ENCODE measurements around the gene TMEM98. TPM values are rescaled to one million over a fixed set of nuclear protein-coding genes. Genes with fewer than 3 reads are reported as not detected.
A peak's percentile ranks its signal among the peaks of the same experiment; 100 is the strongest.
"Not testable (repeated sequence)": the region's sequence is repeated elsewhere in the genome, so short reads cannot be mapped to it uniquely, and the experiment has no call there.

The TMEM98 gene
- total RNA-seq, 2 donors from 2014 or later = 0.59 to 0.76 TPM

- no peak overlapping the region for H3K4me3 Mint-ChIP-seq
- no peaks in the 10 kb centered on the region for H3K9me3 Mint-ChIP-seq
- no peaks in the 10 kb centered on the region for H3K4me1 Mint-ChIP-seq (ENCODE audit: low read depth in 2 of 2)
- ATAC-seq = peak; percentile 59 to 67
- H3K27ac Mint-ChIP-seq = no peak overlapping the region
- peaks cover 9 to 15% of the 10 kb centered on the region in 2 donors for H3K27me3 Mint-ChIP-seq
- DNase-seq (ENCODE audit: low spot score) = peak; percentile 70
- no peaks in the 10 kb centered on the region for H3K36me3 Mint-ChIP-seq
Observed at GRCh38 chr17:32936894-32937500, 9.0 kb downstream of the TMEM98 start.

GRCh38 chr17:32940706-32941390 is 12.9 kb downstream of the TMEM98 start:
- ATAC-seq = no peak
- no peak overlapping the region for H3K27ac Mint-ChIP-seq

GRCh38 chr17:32941419-32942032 is 13.6 kb downstream of the TMEM98 start:
- H3K27ac Mint-ChIP-seq = no peak overlapping the region

More at GRCh38 chr17:32940706-32941390, 12.9 kb downstream of the TMEM98 start:
- no peaks in the 10 kb centered on the region for H3K36me3 Mint-ChIP-seq
- DNase-seq (ENCODE audit: low spot score) = no peak
- H3K4me1 Mint-ChIP-seq (ENCODE audit: low read depth in 2 of 2) = no peaks in the 10 kb centered on the region
- no peak overlapping the region for H3K4me3 Mint-ChIP-seq
- no peaks in the 10 kb centered on the region for H3K9me3 Mint-ChIP-seq
- H3K27me3 Mint-ChIP-seq = peaks cover 0 to 9% of the 10 kb centered on the region in 2 donors

GRCh38 chr17:32943206-32943605 is 15.3 kb downstream of the TMEM98 start:
- H3K36me3 Mint-ChIP-seq = no peaks in the 10 kb centered on the region

More at GRCh38 chr17:32941419-32942032, 13.6 kb downstream of the TMEM98 start:
- Mint-ChIP-seq H3K4me3 (no peak overlapping the region), H3K4me1 (ENCODE audit: low read depth in 2 of 2) (no peaks in the 10 kb centered on the region), H3K27me3 (peaks cover 2 to 9% of the 10 kb centered on the region in 2 donors), H3K9me3 (no peaks in the 10 kb centered on the region), H3K36me3 (no peaks in the 10 kb centered on the region)
- ATAC-seq = no peak
- DNase-seq (ENCODE audit: low spot score) = no peak

GRCh38 chr17:32943647-32944191 is 15.8 kb downstream of the TMEM98 start:
- H3K4me3 Mint-ChIP-seq = no peak overlapping the region
- H3K9me3 Mint-ChIP-seq = no peaks in the 10 kb centered on the region
- no peak for ATAC-seq
- H3K27me3 Mint-ChIP-seq = peaks cover 14 to 20% of the 10 kb centered on the region in 2 donors
- H3K27ac Mint-ChIP-seq = no peak overlapping the region
- H3K4me1 Mint-ChIP-seq (ENCODE audit: low read depth in 2 of 2) = no peaks in the 10 kb centered on the region
- H3K36me3 Mint-ChIP-seq = no peaks in the 10 kb centered on the region
- DNase-seq (ENCODE audit: low spot score) = no peak

More at GRCh38 chr17:32943206-32943605, 15.3 kb downstream of the TMEM98 start:
- DNase-seq (ENCODE audit: low spot score) (no peak), ATAC-seq (no peak)
- no peaks in the 10 kb centered on the region for H3K9me3 Mint-ChIP-seq
- H3K27me3 Mint-ChIP-seq = peaks cover 14% of the 10 kb centered on the region in 2 donors
- H3K4me3 Mint-ChIP-seq = no peak overlapping the region
- no peaks in the 10 kb centered on the region for H3K4me1 Mint-ChIP-seq (ENCODE audit: low read depth in 2 of 2)
- H3K27ac Mint-ChIP-seq = no peak overlapping the region

GRCh38 chr17:32944248-32945020 is 16.5 kb downstream of the TMEM98 start:
- Mint-ChIP-seq H3K4me1 (ENCODE audit: low read depth in 2 of 2) (no peaks in the 10 kb centered on the region), H3K9me3 (no peaks in the 10 kb centered on the region), H3K36me3 (no peaks in the 10 kb centered on the region), H3K27me3 (peaks cover 11 to 25% of the 10 kb centered on the region in 2 donors), H3K4me3 (no peak overlapping the region), H3K27ac (no peak overlapping the region)
- no peak for ATAC-seq
- no peak for DNase-seq (ENCODE audit: low spot score)

- H3K9me3 Mint-ChIP-seq = no peaks in the 10 kb centered on the region
- DNase-seq (ENCODE audit: low spot score) (no peak), ATAC-seq (no peak)
- no peaks in the 10 kb centered on the region for H3K4me1 Mint-ChIP-seq (ENCODE audit: low read depth in 2 of 2)
- H3K4me3 Mint-ChIP-seq = no peak overlapping the region
- H3K36me3 Mint-ChIP-seq = no peaks in the 10 kb centered on the region
- H3K27me3 Mint-ChIP-seq = peaks cover 9 to 26% of the 10 kb centered on the region in 2 donors
- H3K27ac Mint-ChIP-seq = no peak overlapping the region
Observed at GRCh38 chr17:32946375-32947135, 18.6 kb downstream of the TMEM98 start.

GRCh38 chr17:32947736-32948135 is 19.8 kb downstream of the TMEM98 start:
- H3K4me3 Mint-ChIP-seq = no peak overlapping the region
- no peak for ATAC-seq
- no peak overlapping the region for H3K27ac Mint-ChIP-seq
- H3K9me3 Mint-ChIP-seq = no peaks in the 10 kb centered on the region
- no peaks in the 10 kb centered on the region for H3K4me1 Mint-ChIP-seq (ENCODE audit: low read depth in 2 of 2)
- H3K36me3 Mint-ChIP-seq = no peaks in the 10 kb centered on the region
- no peak for DNase-seq (ENCODE audit: low spot score)
- peaks cover 18 to 38% of the 10 kb centered on the region in 2 donors for H3K27me3 Mint-ChIP-seq

GRCh38 chr17:32949181-32949580 is 21.2 kb downstream of the TMEM98 start:
- Mint-ChIP-seq H3K4me3 (no peak overlapping the region), H3K4me1 (ENCODE audit: low read depth in 2 of 2) (no peaks in the 10 kb centered on the region), H3K36me3 (no peaks in the 10 kb centered on the region), H3K27ac (no peak overlapping the region), H3K9me3 (no peaks in the 10 kb centered on the region), H3K27me3 (peaks cover 20 to 39% of the 10 kb centered on the region in 2 donors)
- ATAC-seq (no peak), DNase-seq (ENCODE audit: low spot score) (no peak)

GRCh38 chr17:32952491-32952890 is 24.5 kb downstream of the TMEM98 start:
- not testable (repeated sequence) for H3K36me3 Mint-ChIP-seq; DNase-seq (ENCODE audit: low spot score); H3K4me3 Mint-ChIP-seq; H3K27ac Mint-ChIP-seq; H3K9me3 Mint-ChIP-seq; H3K4me1 Mint-ChIP-seq (ENCODE audit: low read depth in 2 of 2); ATAC-seq
- H3K27me3 Mint-ChIP-seq = peaks cover 14 to 54% of the 10 kb centered on the region in 2 donors

- DNase-seq (ENCODE audit: low spot score) = no peak
- Mint-ChIP-seq H3K27ac (no peak overlapping the region), H3K27me3 (peaks cover 14 to 52% of the 10 kb centered on the region in 2 donors), H3K4me3 (no peak overlapping the region), H3K4me1 (ENCODE audit: low read depth in 2 of 2) (no peaks in the 10 kb centered on the region), H3K36me3 (no peaks in the 10 kb centered on the region), H3K9me3 (no peaks in the 10 kb centered on the region)
- ATAC-seq = no peak
Observed at GRCh38 chr17:32953045-32953444, 25.1 kb downstream of the TMEM98 start.

- no peak overlapping the region for H3K4me3 Mint-ChIP-seq
- ATAC-seq = no peak
- no peaks in the 10 kb centered on the region for H3K9me3 Mint-ChIP-seq
- H3K27me3 Mint-ChIP-seq = peaks cover 14 to 44% of the 10 kb centered on the region in 2 donors
- H3K36me3 Mint-ChIP-seq = no peaks in the 10 kb centered on the region
- DNase-seq (ENCODE audit: low spot score) = no peak
- no peak overlapping the region for H3K27ac Mint-ChIP-seq
- no peaks in the 10 kb centered on the region for H3K4me1 Mint-ChIP-seq (ENCODE audit: low read depth in 2 of 2)
Observed at GRCh38 chr17:32953857-32954256, 25.9 kb downstream of the TMEM98 start.

GRCh38 chr17:32954477-32954876 is 26.5 kb downstream of the TMEM98 start:
- H3K36me3 Mint-ChIP-seq = no peaks in the 10 kb centered on the region
- peaks cover 14 to 40% of the 10 kb centered on the region in 2 donors for H3K27me3 Mint-ChIP-seq
- ATAC-seq (no peak), DNase-seq (ENCODE audit: low spot score) (no peak)
- H3K9me3 Mint-ChIP-seq = no peaks in the 10 kb centered on the region
- H3K27ac Mint-ChIP-seq = no peak overlapping the region
- H3K4me1 Mint-ChIP-seq (ENCODE audit: low read depth in 2 of 2) = no peaks in the 10 kb centered on the region
- no peak overlapping the region for H3K4me3 Mint-ChIP-seq

Measured in natural killer cell treated with Interleukin-12 subunit alpha and Interleukin-12 subunit beta and Interleukin-15 and Interleukin-18, amount 100 ng/mL, for 72 hours (primary cell).